HepG2 (cell line): ENCODE results near the gene USP1. TPM values are rescaled to one million over a fixed set of nuclear protein-coding genes. Genes with fewer than 3 reads are reported as not detected.

Source experiments
- ATAC-seq: fragments of 200-7000 bp; cut with Tn5 transposase; 3 replicates; pipeline ENCODE4 v1.9.1; 2020; ENCODE audit warnings: mild to moderate bottlenecking, moderate library complexity
- BruUV-seq: library from RNA; stranded (reverse); fragments of 400-500 nt; replicated peaks from 2 replicates; lab custom pipeline; 2021; lab: Mats Ljungman, UMichigan
- CTCF ChIA-PET: fragments of 300-600 bp; formaldehyde crosslinking; extraction: SDS; loops from one replicate; lab custom pipeline; 2021; ENCODE audit warnings: low total read pairs, inconsistent platforms, low intra/inter-chr PET ratio; lab: Yijun Ruan, JAX
- POLR2A ChIA-PET: fragments of 350-600 bp; sonication (Branson Sonifier 250); formaldehyde crosslinking; loops from one replicate; lab custom pipeline; 2020; ENCODE audit warnings: antibody characterized with exemption, inconsistent platforms; lab: Yijun Ruan, JAX
- DNase-seq: peaks from one replicate; pipeline ENCODE4 v3.0.0-alpha.2; 2015; ENCODE audit warnings: low spot score
- FAIRE-seq: peaks from 3 replicates; lab custom pipeline; 2011; peaks lifted over from hg19 to GRCh38; lab: Jason Lieb, UNC
- H2AFZ ChIP-seq: one replicate; pipeline ENCODE4 v1.6.1; 2011; ENCODE audit warnings: low read length, inconsistent platforms
- H3K27ac ChIP-seq: fragments of 300-600 bp; 3 replicates; pipeline ENCODE4 v1.8.0; 2011; ENCODE audit warnings: mixed run types, mild to moderate bottlenecking, mixed read lengths, low read length, inconsistent platforms; ENCODE audit not compliant: insufficient read depth; ENCODE audit errors: extremely low read length
- H3K27me3 ChIP-seq, 2 experiments: fragments of 200-600 bp in 1 of 2; 2 replicates in 1 of 2; 3 replicates in 1 of 2; pipeline versions ENCODE4 v1.6.0 to v1.8.0; 2011; ENCODE audit warnings: low read length in 2 of 2, mild to moderate bottlenecking in 2 of 2, moderate library complexity in 2 of 2, inconsistent platforms in 1 of 2; ENCODE audit not compliant: insufficient read depth in 2 of 2, control insufficient read depth in 1 of 2
- H3K36me3 ChIP-seq, 2 experiments: fragments of 200-600 bp in 1 of 2; replicated peaks in 1 of 2; 2 replicates in 1 of 2; 3 replicates in 1 of 2; pipeline versions ENCODE4 v1.5.1 to v1.8.0; 2011; ENCODE audit warnings: low read length in 2 of 2, inconsistent platforms in 1 of 2; ENCODE audit not compliant: insufficient read depth in 2 of 2, control insufficient read depth in 1 of 2
- H3K4me1 ChIP-seq: 2 replicates; pipeline ENCODE4 v1.5.1; 2012; ENCODE audit warnings: low read length, inconsistent platforms; ENCODE audit not compliant: insufficient read depth
- H3K4me2 ChIP-seq: 2 replicates; pipeline ENCODE4 v1.6.0; 2011; ENCODE audit warnings: low read depth, low read length, inconsistent platforms
- H3K4me3 ChIP-seq, 3 experiments: fragments of 200-600 bp in 1 of 3; sonication (generic), shearing (Covaris generic) in 1 of 3; replicated peaks in 1 of 3; 2 replicates each; pipeline ENCODE4 v1.5.1; 2011 to 2016; ENCODE audit warnings: low read length in 3 of 3, inconsistent platforms in 2 of 3, low read depth in 2 of 3, mild to moderate bottlenecking in 2 of 3, control low read depth in 1 of 3, mixed read lengths in 1 of 3; ENCODE audit not compliant: insufficient read depth in 1 of 3
- H3K79me2 ChIP-seq: one replicate; pipeline ENCODE4 v1.6.1; 2011; ENCODE audit warnings: low read length, inconsistent platforms; ENCODE audit not compliant: insufficient read depth
- H3K9ac ChIP-seq: 2 replicates; pipeline ENCODE4 v1.6.0; 2011; ENCODE audit warnings: mild to moderate bottlenecking, low read depth, low read length, inconsistent platforms; ENCODE audit not compliant: insufficient read depth
- H3K9me3 ChIP-seq: 2 replicates; pipeline ENCODE4 v1.5.1; 2012; ENCODE audit warnings: mild to moderate bottlenecking, low read length
- H4K20me1 ChIP-seq: 2 replicates; pipeline ENCODE4 v1.6.0; 2011; ENCODE audit warnings: inconsistent platforms, mild to moderate bottlenecking, low read length, moderate library complexity; ENCODE audit not compliant: insufficient read depth
- HNF1A ChIP-seq, 2 experiments: sonication (generic) in 1 of 2; formaldehyde crosslinking in 1 of 2; IDR thresholded peaks; 2 replicates each; pipeline versions ENCODE4 v1.4.0 to v1.6.1; 2016 to 2020; ENCODE audit warnings: borderline replicate concordance in 1 of 2, low read depth in 1 of 2, mild to moderate bottlenecking in 1 of 2, missing genetic modification reagents in 1 of 2
- HNRNPH1 ChIP-seq: fragments of 200-400 bp; formaldehyde crosslinking; optimal IDR thresholded peaks from 2 replicates; pipeline ENCODE3; 2017; ENCODE audit warnings: mild to moderate bottlenecking, low read depth, low read length
- MTF2 ChIP-seq: sonication (generic); formaldehyde crosslinking; IDR thresholded peaks from 2 replicates; pipeline ENCODE4 v1.5.0; 2020; ENCODE audit warnings: missing genetic modification reagents, borderline replicate concordance
- NFATC3 ChIP-seq: sonication (generic); formaldehyde crosslinking; IDR thresholded peaks from 2 replicates; pipeline ENCODE4 v1.5.1; 2020; ENCODE audit warnings: mild to moderate bottlenecking, missing genetic modification reagents
- RBAK ChIP-seq: sonication (generic); formaldehyde crosslinking; IDR thresholded peaks from 2 replicates; pipeline ENCODE4 v1.5.1; 2020; ENCODE audit warnings: mild to moderate bottlenecking, missing genetic modification reagents
- RFXAP ChIP-seq: sonication (generic); formaldehyde crosslinking; IDR thresholded peaks from 2 replicates; pipeline ENCODE4 v1.4.0; 2020; ENCODE audit warnings: missing genetic modification reagents, borderline replicate concordance
- SMARCE1 ChIP-seq: fragments of 450-650 bp; IDR thresholded peaks from 2 replicates; pipeline ENCODE4 v1.6.1; 2017; ENCODE audit warnings: borderline replicate concordance
- TERF1 ChIP-seq: sonication (generic); formaldehyde crosslinking; IDR thresholded peaks from 2 replicates; pipeline ENCODE4 v1.8.0; 2022; ENCODE audit warnings: mild to moderate bottlenecking, missing genetic modification reagents, moderate library complexity
- YEATS2 ChIP-seq: sonication (generic); formaldehyde crosslinking; IDR thresholded peaks from 2 replicates; pipeline ENCODE4 v1.4.0; 2020; ENCODE audit warnings: missing genetic modification reagents, borderline replicate concordance
- ZBTB3 ChIP-seq: sonication (generic); formaldehyde crosslinking; IDR thresholded peaks from 2 replicates; pipeline ENCODE4 v1.4.0; 2020; ENCODE audit warnings: low read depth, mild to moderate bottlenecking, moderate library complexity, missing genetic modification reagents, borderline replicate concordance
- ZFP36L2 ChIP-seq: sonication (generic); formaldehyde crosslinking; IDR thresholded peaks from 2 replicates; pipeline ENCODE4 v1.4.0; 2020; ENCODE audit warnings: missing genetic modification reagents
- ZNF24 ChIP-seq: fragments of 450-650 bp; IDR thresholded peaks from 2 replicates; pipeline ENCODE4 v1.6.1; 2017; ENCODE audit warnings: antibody characterized with exemption, mild to moderate bottlenecking
- ZNF30 ChIP-seq: sonication (generic); formaldehyde crosslinking; IDR thresholded peaks from 2 replicates; pipeline ENCODE4 v1.5.0; 2020; ENCODE audit warnings: mild to moderate bottlenecking, missing genetic modification reagents
- ZNF34 ChIP-seq: sonication (generic); formaldehyde crosslinking; IDR thresholded peaks from 2 replicates; pipeline ENCODE4 v1.4.0; 2020; ENCODE audit warnings: mild to moderate bottlenecking, missing genetic modification reagents, borderline replicate concordance
- ZNF652 ChIP-seq: IDR thresholded peaks from 2 replicates; pipeline ENCODE4 v1.6.1; 2016; ENCODE audit warnings: low read depth, borderline replicate concordance
- ZNF670 ChIP-seq: sonication (generic); formaldehyde crosslinking; IDR thresholded peaks from 2 replicates; pipeline ENCODE4 v1.8.0; 2022; ENCODE audit warnings: mild to moderate bottlenecking, missing genetic modification reagents, borderline replicate concordance
- ZNF724P ChIP-seq: sonication (generic); formaldehyde crosslinking; IDR thresholded peaks from 2 replicates; pipeline ENCODE4 v1.8.0; 2022; ENCODE audit warnings: missing genetic modification reagents, borderline replicate concordance
- WGBS: methylation state at CpG from one replicate; pipeline ENCODE4 v1.1.6; 2017; ENCODE audit warnings: low lambda C conversion rate; 5-methylcytosine and 5-hydroxymethylcytosine counted together
- in situ Hi-C: cut with HindIII; loops from 2 replicates; pipeline ENCODE4 v1.10.0; 2017; ENCODE audit warnings: low pct_unique_long_range_greater_than_20kb; ENCODE audit not compliant: extremely low pct_ligation_motif_present
- intact Hi-C: fragments of 100-400 bp; cut with micrococcal nuclease; formaldehyde crosslinking; loops from one replicate; pipeline ENCODE4 v1.10.0; 2022; ENCODE audit not compliant: unreplicated experiment
- polyA plus RNA-seq, 8 experiments: library from polyadenylated mRNA; depleted of rRNA in 3 of 8; stranded (reverse) in 7 of 8; unstranded in 1 of 8; fragments of >200 nt; fragmentation: Illumina TruSeq in 4 of 8; extraction: Trizol in 4 of 8; gene quantifications; 2 replicates each; pipeline versions ENCODE4 v1.2.1 to v1.2.3, GENCODE V29; 2011 to 2016; ENCODE audit warnings: low read depth in 4 of 8, missing spikeins in 1 of 8, mixed read lengths in 1 of 8; ENCODE audit not compliant: insufficient read depth in 1 of 8
- total RNA-seq, 5 experiments: library from RNA; depleted of rRNA; stranded (reverse); fragments of >200 nt; fragmentation: Illumina TruSeq; extraction: Trizol; gene quantifications; 2 replicates each; pipeline ENCODE4 v1.2.3, GENCODE V29; 2016; ENCODE audit warnings: low read depth in 1 of 5
- TF ChIP-seq, protein P1 (sequence below): IDR thresholded peaks from 2 replicates; pipeline ENCODE4 v1.6.1; 2016; ENCODE audit warnings: mild to moderate bottlenecking, missing biosample characterization, missing genetic modification reagents
- TF ChIP-seq, protein P2 (sequence below): IDR thresholded peaks from 2 replicates; pipeline ENCODE4 v1.6.1; 2016; ENCODE audit warnings: low read depth, borderline replicate concordance

USP1 gene
- total and polyA plus RNA-seq, 2 of the 13 experiments (the other 11 are each of a cell fraction or from before 2014, with no cell fraction given): 9.0 to 64.6 TPM

- Histone ChIP-seq H3K4me1 (no peaks in the 10 kb centered on the region), H3K79me2 (peaks cover 8% of the 10 kb centered on the region), H3K27me3 (no peaks in the 10 kb centered on the region), H3K9ac (no peak overlapping the region), H3K9me3 (no peaks in the 10 kb centered on the region), H3K4me3 (no peak overlapping the region), H3K4me2 (no peak overlapping the region), H3K27ac (no peak overlapping the region), H2AFZ (no peak overlapping the region), H3K36me3 (peaks cover 8 to 77% of the 10 kb centered on the region in 2 experiments), H4K20me1 (no peaks in the 10 kb centered on the region; the same call in 1 of the 2 replicates)
- ChIA-PET CTCF (no interaction called here), POLR2A (no interaction called here)
- ATAC-seq: no peak
- in situ Hi-C loops: no loop called here
- 97% methylated on average over 3 of the region's 3 CpGs for WGBS
- no TSS peak for BruUV-seq
- TF ChIP-seq, protein P1, sequence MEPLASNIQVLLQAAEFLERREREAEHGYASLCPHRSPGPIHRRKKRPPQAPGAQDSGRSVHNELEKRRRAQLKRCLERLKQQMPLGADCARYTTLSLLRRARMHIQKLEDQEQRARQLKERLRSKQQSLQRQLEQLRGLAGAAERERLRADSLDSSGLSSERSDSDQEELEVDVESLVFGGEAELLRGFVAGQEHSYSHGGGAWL (CRISPR knock-in tag): no peak
- TF ChIP-seq ZFP36L2: no peak
- no peak for TF ChIP-seq ZNF724P (CRISPR knock-in tag)
- TF ChIP-seq TERF1 (CRISPR knock-in tag): no peak
- no peak for TF ChIP-seq RFXAP (CRISPR knock-in tag)
- no peak for TF ChIP-seq ZNF652
- no peak for TF ChIP-seq SMARCE1
- no peak for TF ChIP-seq ZNF670 (CRISPR knock-in tag)
- no peak for TF ChIP-seq YEATS2 (CRISPR knock-in tag)
- no peak for TF ChIP-seq ZNF30 (CRISPR knock-in tag)
- TF ChIP-seq, protein P2, sequence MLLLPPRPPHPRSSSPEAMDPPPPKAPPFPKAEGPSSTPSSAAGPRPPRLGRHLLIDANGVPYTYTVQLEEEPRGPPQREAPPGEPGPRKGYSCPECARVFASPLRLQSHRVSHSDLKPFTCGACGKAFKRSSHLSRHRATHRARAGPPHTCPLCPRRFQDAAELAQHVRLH (CRISPR knock-in tag): no peak
- TF ChIP-seq HNF1A (IDR thresholded peaks at IDR 0.05; ENCODE audit: low read depth): no peak
- no peak for TF ChIP-seq HNF1A (CRISPR knock-in tag; IDR thresholded peaks at IDR 0.05; ENCODE audit: borderline replicate concordance)
- no peak for TF ChIP-seq ZBTB3 (CRISPR knock-in tag)
- TF ChIP-seq MTF2: no peak
- TF ChIP-seq ZNF34 (CRISPR knock-in tag): no peak
- TF ChIP-seq RBAK (CRISPR knock-in tag): no peak
- no peak for TF ChIP-seq HNRNPH1
- TF ChIP-seq NFATC3 (CRISPR knock-in tag): no peak
- no peak for TF ChIP-seq ZNF24
- no peak for DNase-seq
- FAIRE-seq: no peak
- intact Hi-C loops: no loop called here
These were observed 11.5 kb downstream of the USP1 start for GRCh38 chr1:62448221-62448933.
